HL-60 (cell line): ENCODE measurements around the gene AKAP13.

Source experiments
- DNase-seq, 2 experiments: peaks; one replicate each; pipeline ENCODE4 v3.0.0-alpha.2; 2010 to 2020; ENCODE audit warnings: low read depth in 1 of 2, low spot score in 1 of 2
- H3K27ac ChIP-seq: fragments of 250-450 bp; sonication (Bioruptor Pico); replicated peaks from 2 replicates; pipeline ENCODE4 v1.5.1; 2020; ENCODE audit warnings: mild to moderate bottlenecking, moderate library complexity
- H3K27me3 ChIP-seq: fragments of 250-450 bp; sonication (Bioruptor Pico); 2 replicates; pipeline ENCODE4 v1.5.1; 2021; ENCODE audit warnings: mild to moderate bottlenecking, moderate library complexity; ENCODE audit not compliant: insufficient read depth, poor library complexity, severe bottlenecking
- H3K4me3 ChIP-seq: replicated peaks from 2 replicates; pipeline ENCODE4 v1.5.1; 2011; ENCODE audit warnings: mild to moderate bottlenecking, control low read depth, low read length; ENCODE audit not compliant: insufficient read depth
- GABPA ChIP-seq: IDR thresholded peaks from 2 replicates; pipeline ENCODE4 v1.6.1; 2012; ENCODE audit warnings: low read depth
- POLR2AphosphoS5 ChIP-seq: IDR thresholded peaks from 2 replicates; pipeline ENCODE4 v1.6.1; 2012; ENCODE audit warnings: low read depth
- SPI1 ChIP-seq: IDR thresholded peaks from 2 replicates; pipeline ENCODE4 v1.6.1; 2012; ENCODE audit warnings: low read depth, mild to moderate bottlenecking, borderline replicate concordance
- TF ChIP-seq, protein P1 (sequence below): IDR thresholded peaks from 2 replicates; pipeline ENCODE4 v1.6.1; 2012; ENCODE audit warnings: low read depth; ENCODE audit not compliant: insufficient replicate concordance
- TF ChIP-seq, protein P2 (sequence below): IDR thresholded peaks from one replicate; pipeline ENCODE4 v1.5.1; 2011; ENCODE audit warnings: low read length, control low read depth, inconsistent platforms; ENCODE audit not compliant: insufficient read depth

AKAP13 gene

DNA sequence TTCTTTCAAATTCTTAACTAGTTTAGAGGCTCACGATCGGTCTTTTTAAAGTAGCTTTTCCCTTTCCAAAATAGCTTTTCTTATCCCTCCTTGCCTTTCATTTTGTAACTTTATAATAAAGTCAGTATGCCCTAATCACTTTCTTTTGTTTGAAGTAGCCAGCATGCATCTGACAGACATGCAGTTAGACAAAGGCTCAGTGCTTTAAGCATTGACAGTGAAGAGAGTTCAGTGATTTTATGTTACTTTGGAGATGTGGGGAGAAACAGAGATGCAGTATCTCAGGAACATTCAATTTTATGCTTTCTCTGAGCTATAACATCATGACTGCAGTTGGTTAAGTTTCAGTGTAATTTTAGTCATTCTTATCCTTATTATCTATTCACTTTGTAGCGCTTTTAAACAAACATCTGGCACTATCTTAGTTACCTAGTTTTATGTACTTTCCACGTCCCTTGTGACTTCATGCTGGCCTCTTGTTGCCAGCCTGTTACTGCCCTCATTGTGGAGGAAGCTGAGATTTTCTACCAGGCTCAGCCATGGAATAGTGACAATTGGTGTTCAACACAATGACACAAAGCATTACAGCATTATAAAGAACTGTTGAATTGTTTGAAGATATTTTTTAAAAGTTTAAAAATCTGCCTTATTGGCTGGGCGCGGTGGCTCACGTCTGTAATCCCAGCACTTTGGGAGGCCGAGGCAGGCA, 90.3 kb downstream of the AKAP13 start:
- Histone ChIP-seq H3K4me3 (no peak overlapping the region), H3K27me3 (no peaks in the 10 kb centered on the region), H3K27ac (no peak overlapping the region)
- TF ChIP-seq, protein P1, sequence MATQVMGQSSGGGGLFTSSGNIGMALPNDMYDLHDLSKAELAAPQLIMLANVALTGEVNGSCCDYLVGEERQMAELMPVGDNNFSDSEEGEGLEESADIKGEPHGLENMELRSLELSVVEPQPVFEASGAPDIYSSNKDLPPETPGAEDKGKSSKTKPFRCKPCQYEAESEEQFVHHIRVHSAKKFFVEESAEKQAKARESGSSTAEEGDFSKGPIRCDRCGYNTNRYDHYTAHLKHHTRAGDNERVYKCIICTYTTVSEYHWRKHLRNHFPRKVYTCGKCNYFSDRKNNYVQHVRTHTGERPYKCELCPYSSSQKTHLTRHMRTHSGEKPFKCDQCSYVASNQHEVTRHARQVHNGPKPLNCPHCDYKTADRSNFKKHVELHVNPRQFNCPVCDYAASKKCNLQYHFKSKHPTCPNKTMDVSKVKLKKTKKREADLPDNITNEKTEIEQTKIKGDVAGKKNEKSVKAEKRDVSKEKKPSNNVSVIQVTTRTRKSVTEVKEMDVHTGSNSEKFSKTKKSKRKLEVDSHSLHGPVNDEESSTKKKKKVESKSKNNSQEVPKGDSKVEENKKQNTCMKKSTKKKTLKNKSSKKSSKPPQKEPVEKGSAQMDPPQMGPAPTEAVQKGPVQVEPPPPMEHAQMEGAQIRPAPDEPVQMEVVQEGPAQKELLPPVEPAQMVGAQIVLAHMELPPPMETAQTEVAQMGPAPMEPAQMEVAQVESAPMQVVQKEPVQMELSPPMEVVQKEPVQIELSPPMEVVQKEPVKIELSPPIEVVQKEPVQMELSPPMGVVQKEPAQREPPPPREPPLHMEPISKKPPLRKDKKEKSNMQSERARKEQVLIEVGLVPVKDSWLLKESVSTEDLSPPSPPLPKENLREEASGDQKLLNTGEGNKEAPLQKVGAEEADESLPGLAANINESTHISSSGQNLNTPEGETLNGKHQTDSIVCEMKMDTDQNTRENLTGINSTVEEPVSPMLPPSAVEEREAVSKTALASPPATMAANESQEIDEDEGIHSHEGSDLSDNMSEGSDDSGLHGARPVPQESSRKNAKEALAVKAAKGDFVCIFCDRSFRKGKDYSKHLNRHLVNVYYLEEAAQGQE = no peak
- TF ChIP-seq GABPA = no peak
- no peak for TF ChIP-seq POLR2AphosphoS5
- DNase-seq = no peak

DNA sequence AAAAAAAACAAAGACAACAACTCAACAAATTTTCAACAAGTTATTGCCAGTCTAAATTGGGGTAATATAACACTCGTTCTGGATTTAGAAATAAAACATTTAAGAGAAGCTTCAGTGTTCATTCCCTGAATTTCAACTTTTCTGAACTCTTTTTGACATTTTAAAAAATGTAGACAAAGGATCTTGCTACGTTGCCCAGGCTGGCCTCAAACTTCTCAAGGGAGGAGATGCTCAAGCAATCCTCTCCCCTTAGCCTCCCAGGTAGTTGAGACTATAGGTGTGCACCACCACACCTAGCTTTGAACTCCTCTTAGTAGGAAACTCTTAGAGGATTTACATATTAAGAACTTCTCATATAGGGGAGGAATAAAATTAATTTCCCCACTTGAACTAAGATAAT, 91.9 kb downstream of the AKAP13 start:
- Histone ChIP-seq H3K27me3 (no peaks in the 10 kb centered on the region), H3K4me3 (no peak overlapping the region), H3K27ac (no peak overlapping the region)
- no peak for TF ChIP-seq SPI1
- TF ChIP-seq, protein P1 = no peak
- TF ChIP-seq POLR2AphosphoS5 = no peak
- TF ChIP-seq, protein P2, sequence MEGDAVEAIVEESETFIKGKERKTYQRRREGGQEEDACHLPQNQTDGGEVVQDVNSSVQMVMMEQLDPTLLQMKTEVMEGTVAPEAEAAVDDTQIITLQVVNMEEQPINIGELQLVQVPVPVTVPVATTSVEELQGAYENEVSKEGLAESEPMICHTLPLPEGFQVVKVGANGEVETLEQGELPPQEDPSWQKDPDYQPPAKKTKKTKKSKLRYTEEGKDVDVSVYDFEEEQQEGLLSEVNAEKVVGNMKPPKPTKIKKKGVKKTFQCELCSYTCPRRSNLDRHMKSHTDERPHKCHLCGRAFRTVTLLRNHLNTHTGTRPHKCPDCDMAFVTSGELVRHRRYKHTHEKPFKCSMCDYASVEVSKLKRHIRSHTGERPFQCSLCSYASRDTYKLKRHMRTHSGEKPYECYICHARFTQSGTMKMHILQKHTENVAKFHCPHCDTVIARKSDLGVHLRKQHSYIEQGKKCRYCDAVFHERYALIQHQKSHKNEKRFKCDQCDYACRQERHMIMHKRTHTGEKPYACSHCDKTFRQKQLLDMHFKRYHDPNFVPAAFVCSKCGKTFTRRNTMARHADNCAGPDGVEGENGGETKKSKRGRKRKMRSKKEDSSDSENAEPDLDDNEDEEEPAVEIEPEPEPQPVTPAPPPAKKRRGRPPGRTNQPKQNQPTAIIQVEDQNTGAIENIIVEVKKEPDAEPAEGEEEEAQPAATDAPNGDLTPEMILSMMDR = no peak
- TF ChIP-seq GABPA = no peak
- DNase-seq = no peak

GRCh38 chr15:85473455-85473854, 93.1 kb downstream of the AKAP13 start:
- DNase-seq = no peak
- TF ChIP-seq GABPA (no peak), POLR2AphosphoS5 (no peak), SPI1 (no peak)
- TF ChIP-seq, protein P2 = no peak
- TF ChIP-seq, protein P1 = no peak
- Histone ChIP-seq H3K27ac (no peak overlapping the region), H3K27me3 (no peaks in the 10 kb centered on the region), H3K4me3 (no peak overlapping the region)
